Hepatocyte (in vitro differentiated cells): ENCODE results near the gene ETV3. TPM values are rescaled to one million over a fixed set of nuclear protein-coding genes. Genes with fewer than 3 reads are reported as not detected.
A peak's percentile ranks its signal among the peaks of the same experiment; 100 is the strongest.

ENCODE experiments used
- DNase-seq: peaks from one replicate; pipeline ENCODE4 v3.0.0-alpha.2; 2016; ENCODE audit warnings: low spot score
- H2AFZ ChIP-seq: fragments of 200-600 bp; sonication (generic); 2 replicates; pipeline ENCODE4 v1.6.0; 2016; ENCODE audit warnings: antibody characterized with exemption, mild to moderate bottlenecking
- H3K27ac ChIP-seq: fragments of 200-600 bp; sonication (generic); 2 replicates; pipeline ENCODE4 v1.5.1; 2016; ENCODE audit warnings: mild to moderate bottlenecking
- H3K27me3 ChIP-seq: fragments of 200-600 bp; sonication (generic); 2 replicates; pipeline ENCODE4 v1.6.1; 2016
- H3K36me3 ChIP-seq: fragments of 200-600 bp; sonication (generic); replicated peaks from 2 replicates; pipeline ENCODE4 v1.5.1; 2016; ENCODE audit warnings: low read depth; ENCODE audit not compliant: insufficient read depth
- H3K4me1 ChIP-seq: fragments of 200-600 bp; sonication (generic); 2 replicates; pipeline ENCODE4 v1.5.1; 2016; ENCODE audit warnings: mild to moderate bottlenecking, moderate library complexity; ENCODE audit not compliant: insufficient read depth
- H3K4me2 ChIP-seq: fragments of 200-600 bp; sonication (generic); 2 replicates; pipeline ENCODE4 v1.6.0; 2016
- H3K4me3 ChIP-seq: fragments of 200-600 bp; sonication (generic); 2 replicates; pipeline ENCODE4 v1.5.1; 2016; ENCODE audit warnings: mild to moderate bottlenecking
- H3K79me2 ChIP-seq: fragments of 200-600 bp; sonication (generic); 2 replicates; pipeline ENCODE4 v1.6.0; 2017; ENCODE audit warnings: mild to moderate bottlenecking
- H3K9me2 ChIP-seq: fragments of 200-600 bp; sonication (generic); replicated peaks from 2 replicates; pipeline ENCODE4 v1.6.0; 2017; ENCODE audit warnings: mild to moderate bottlenecking; ENCODE audit not compliant: insufficient read depth
- H3K9me3 ChIP-seq: fragments of 200-600 bp; sonication (generic); 2 replicates; pipeline ENCODE4 v1.5.1; 2016; ENCODE audit warnings: low read depth, mild to moderate bottlenecking
- H4K20me1 ChIP-seq: fragments of 200-600 bp; sonication (generic); 2 replicates; pipeline ENCODE4 v1.6.0; 2016; ENCODE audit warnings: mild to moderate bottlenecking; ENCODE audit not compliant: insufficient read depth, poor library complexity, severe bottlenecking
- CTCF ChIP-seq: fragments of 200-600 bp; sonication (generic); IDR thresholded peaks from 2 replicates; pipeline ENCODE4 v1.5.1; 2016; ENCODE audit warnings: antibody characterized with exemption, mild to moderate bottlenecking; ENCODE audit not compliant: poor library complexity
- EZH2 ChIP-seq: fragments of 200-600 bp; sonication (generic); IDR thresholded peaks from 2 replicates; pipeline ENCODE4 v1.6.1; 2016; ENCODE audit warnings: antibody characterized with exemption, mild to moderate bottlenecking, borderline replicate concordance
- EZH2phosphoT487 ChIP-seq: fragments of 200-600 bp; sonication (generic); IDR thresholded peaks from one replicate; pipeline ENCODE4 v1.6.1; 2018; ENCODE audit warnings: antibody characterized with exemption, mild to moderate bottlenecking, low read depth, moderate library complexity; ENCODE audit not compliant: unreplicated experiment, severe bottlenecking
- WGBS: methylation state at CpG from one replicate; pipeline ENCODE4 v1.1.6; 2016; ENCODE audit warnings: low lambda C conversion rate; ENCODE audit errors: missing lambda C conversion rate; 5-methylcytosine and 5-hydroxymethylcytosine counted together
- polyA plus RNA-seq: library from polyadenylated mRNA; unstranded; fragments of >200 nt; fragmentation: Nextera tagmentation; extraction: Ambion mirVana; gene quantifications from 2 replicates; pipeline ENCODE4 v1.2.1, GENCODE V29; 2016
- total RNA-seq: library from RNA; depleted of rRNA; stranded (reverse); fragments of >200 nt; gene quantifications from 2 replicates; pipeline ENCODE4 v1.2.3, GENCODE V29; 2014

Gene ETV3
- total and polyA plus RNA-seq, 2 experiments from 2014 or later = 8.4 to 17.6 TPM

GRCh38 chr1:157177733-157178394, 39.7 kb upstream of the ETV3 start:
- Histone ChIP-seq H3K27ac (no peak overlapping the region), H2AFZ (no peak overlapping the region), H3K9me2 (no peaks in the 10 kb centered on the region), H3K79me2 (no peaks in the 10 kb centered on the region), H3K9me3 (no peaks in the 10 kb centered on the region), H3K4me1 (no peaks in the 10 kb centered on the region), H3K4me3 (no peak overlapping the region), H3K4me2 (peak overlapping the region; percentile 38), H4K20me1 (no peaks in the 10 kb centered on the region), H3K27me3 (no peaks in the 10 kb centered on the region), H3K36me3 (no peaks in the 10 kb centered on the region)
- TF ChIP-seq EZH2phosphoT487 (no peak), EZH2 (no peak), CTCF (no peak)
- 74% methylated on average over 4 of the region's 4 CpGs for WGBS
- no peak for DNase-seq

GRCh38 chr1:157176591-157177121, 38.5 kb upstream of the ETV3 start:
- WGBS = 93% methylated on average over 6 of the region's 6 CpGs
- H3K9me3 ChIP-seq = no peaks in the 10 kb centered on the region

GRCh38 chr1:157176016-157176415, 37.8 kb upstream of the ETV3 start:
- Histone ChIP-seq H3K27ac (no peak overlapping the region), H3K4me1 (no peaks in the 10 kb centered on the region), H3K79me2 (no peaks in the 10 kb centered on the region), H3K4me2 (no peak overlapping the region), H3K9me3 (no peaks in the 10 kb centered on the region), H3K4me3 (no peak overlapping the region), H3K27me3 (no peaks in the 10 kb centered on the region), H2AFZ (no peak overlapping the region), H3K9me2 (no peaks in the 10 kb centered on the region), H4K20me1 (no peaks in the 10 kb centered on the region), H3K36me3 (no peaks in the 10 kb centered on the region)
- WGBS = 84% methylated on average over 1 of the region's 1 CpG
- DNase-seq = no peak
- no peak for TF ChIP-seq EZH2
- no peak for TF ChIP-seq EZH2phosphoT487
- TF ChIP-seq CTCF = no peak

More at GRCh38 chr1:157176591-157177121, 38.5 kb upstream of the ETV3 start:
- H3K4me1 ChIP-seq = no peaks in the 10 kb centered on the region
- no peaks in the 10 kb centered on the region for H3K27me3 ChIP-seq
- no peak overlapping the region for H2AFZ ChIP-seq
- TF ChIP-seq EZH2 (no peak), EZH2phosphoT487 (no peak), CTCF (no peak)
- H4K20me1 ChIP-seq = no peaks in the 10 kb centered on the region
- DNase-seq = no peak
- H3K4me2 ChIP-seq = no peak overlapping the region
- no peaks in the 10 kb centered on the region for H3K36me3 ChIP-seq
- no peak overlapping the region for H3K4me3 ChIP-seq
- no peaks in the 10 kb centered on the region for H3K79me2 ChIP-seq
- H3K27ac ChIP-seq = no peak overlapping the region
- H3K9me2 ChIP-seq = no peaks in the 10 kb centered on the region
